ENCODE measurements around the gene FTCD.
A peak's percentile ranks its signal among the peaks of the same experiment; 100 is the strongest.
"Not testable (repeated sequence)": the region's sequence is repeated elsewhere in the genome, so short reads cannot be mapped to it uniquely, and the experiment has no call there.

Gene FTCD

DNA sequence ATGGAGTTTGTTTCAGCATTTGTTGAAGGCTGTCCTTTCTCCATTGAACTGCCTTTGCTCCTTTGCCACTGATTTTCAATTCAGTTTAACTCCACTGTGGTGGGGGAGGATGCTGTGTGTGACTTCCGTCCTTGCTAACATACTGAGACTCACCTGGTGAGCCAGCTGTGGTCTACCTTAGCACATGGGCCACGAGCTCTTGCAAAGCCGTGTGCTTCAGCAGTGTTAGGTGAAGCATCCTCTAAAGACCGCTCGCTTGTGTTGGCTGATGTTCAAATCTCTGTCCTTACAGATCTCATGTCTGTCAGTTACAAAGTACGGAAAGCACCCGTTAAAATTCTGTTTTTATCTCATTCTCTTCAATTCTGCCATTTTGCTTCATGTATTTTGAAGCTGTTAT lies 32.4 kb upstream of the FTCD start:
- no peak for DNase-seq

DNA sequence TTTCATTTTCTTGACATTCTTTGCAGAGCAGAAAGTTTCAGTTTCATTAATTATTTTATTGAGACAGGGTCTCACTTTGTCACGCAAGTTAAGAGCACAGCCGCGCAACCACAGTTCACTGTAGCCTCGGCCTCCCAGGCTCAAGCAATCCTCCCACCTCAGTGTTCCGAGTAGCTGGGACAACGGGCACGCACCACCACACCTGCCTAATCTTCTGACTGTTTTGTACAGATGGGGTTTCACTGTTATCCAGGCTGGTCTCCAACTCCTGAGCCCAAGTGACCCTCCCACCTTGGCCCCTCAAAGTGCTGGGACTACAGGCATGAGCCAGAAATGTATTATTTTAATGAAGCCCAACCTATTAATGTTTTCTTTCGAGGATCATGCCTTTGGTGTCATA lies 31.9 kb upstream of the FTCD start:
- no peak for DNase-seq

GRCh38 chr21:46185716-46186115 lies 30.3 kb upstream of the FTCD start:
- DNase-seq = no peak

DNA sequence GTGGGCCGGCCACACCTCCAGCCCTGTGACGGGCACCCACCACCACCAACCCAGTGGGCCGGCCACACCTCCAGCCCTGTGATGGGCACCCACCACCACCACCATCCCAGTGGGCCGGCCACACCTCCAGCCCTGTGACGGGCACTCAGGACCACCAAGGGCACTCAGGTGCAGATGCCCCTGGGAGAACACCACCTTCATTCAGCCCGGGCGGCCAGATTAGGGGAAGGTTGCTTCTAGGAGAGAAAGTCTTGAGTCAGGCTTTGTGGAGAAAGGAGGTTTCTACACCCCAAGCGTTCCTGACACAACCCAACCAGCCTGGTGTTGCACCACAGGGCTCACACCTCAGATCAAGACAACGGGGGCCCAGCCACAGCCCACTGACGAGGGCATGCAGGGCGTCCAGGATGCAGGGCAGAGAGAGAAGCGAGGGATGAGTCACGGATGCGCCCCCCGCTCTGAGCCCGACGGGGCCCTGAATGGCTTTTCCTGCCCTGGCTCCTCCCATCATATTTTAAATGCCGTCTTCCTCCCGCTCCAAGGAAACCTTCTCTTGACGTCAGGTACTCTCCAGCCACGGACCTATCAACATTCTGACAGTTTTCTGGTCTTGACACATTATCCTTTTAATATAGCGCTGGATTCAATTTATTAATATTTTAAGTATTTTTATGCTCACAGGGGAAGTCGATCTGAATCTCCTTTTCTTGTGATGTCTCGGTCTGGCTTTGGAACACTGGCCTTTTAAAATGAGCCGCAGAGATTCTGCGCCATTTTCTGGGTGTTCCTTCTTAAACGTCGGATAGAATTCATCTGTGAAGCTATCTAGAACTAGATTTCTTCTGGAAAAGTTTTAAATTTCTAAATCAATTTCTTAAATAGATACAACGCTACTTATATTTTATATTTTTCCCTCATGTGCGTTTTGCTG lies 29.5 kb upstream of the FTCD start:
- peak; percentile 55 for DNase-seq

DNA sequence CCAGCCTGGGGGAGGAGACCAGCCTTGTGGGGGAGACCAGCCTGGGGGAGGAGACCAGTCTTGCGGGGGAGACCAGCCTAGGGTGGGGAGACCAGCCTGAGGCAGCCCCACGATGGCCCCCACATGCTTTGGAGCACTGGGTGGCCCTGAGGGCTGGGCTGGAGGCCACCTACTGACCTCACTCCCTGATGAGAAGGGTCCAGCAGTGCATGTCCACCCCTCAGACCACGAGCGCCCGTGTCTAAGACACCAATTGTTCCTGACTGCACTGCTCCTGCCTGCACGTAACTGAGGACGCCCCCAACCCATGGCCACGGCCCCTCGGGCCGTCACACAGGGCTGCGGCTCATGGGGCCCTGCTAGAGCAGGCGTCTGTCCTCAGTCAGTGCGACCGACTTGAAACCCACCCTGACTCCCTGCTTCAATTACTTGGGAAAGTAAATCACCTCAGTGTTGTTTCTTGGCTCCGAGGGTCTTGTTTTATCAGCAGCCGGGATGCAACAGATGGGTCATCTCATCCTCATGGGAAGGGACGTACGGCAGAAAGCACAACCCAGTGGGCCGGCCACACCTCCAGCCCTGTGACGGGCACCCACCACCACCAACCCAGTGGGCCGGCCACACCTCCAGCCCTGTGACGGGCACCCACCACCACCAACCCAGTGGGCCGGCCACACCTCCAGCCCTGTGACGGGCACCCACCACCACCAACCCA lies 28.7 kb upstream of the FTCD start, which contains the start of gene SPATC1L:
Gene SPATC1L, minus strand, starts transcription at position 550 of the 715 bp plus-strand sequence. CDS start 1,643 bp downstream, outside the sequence.
- no peak for DNase-seq

DNA sequence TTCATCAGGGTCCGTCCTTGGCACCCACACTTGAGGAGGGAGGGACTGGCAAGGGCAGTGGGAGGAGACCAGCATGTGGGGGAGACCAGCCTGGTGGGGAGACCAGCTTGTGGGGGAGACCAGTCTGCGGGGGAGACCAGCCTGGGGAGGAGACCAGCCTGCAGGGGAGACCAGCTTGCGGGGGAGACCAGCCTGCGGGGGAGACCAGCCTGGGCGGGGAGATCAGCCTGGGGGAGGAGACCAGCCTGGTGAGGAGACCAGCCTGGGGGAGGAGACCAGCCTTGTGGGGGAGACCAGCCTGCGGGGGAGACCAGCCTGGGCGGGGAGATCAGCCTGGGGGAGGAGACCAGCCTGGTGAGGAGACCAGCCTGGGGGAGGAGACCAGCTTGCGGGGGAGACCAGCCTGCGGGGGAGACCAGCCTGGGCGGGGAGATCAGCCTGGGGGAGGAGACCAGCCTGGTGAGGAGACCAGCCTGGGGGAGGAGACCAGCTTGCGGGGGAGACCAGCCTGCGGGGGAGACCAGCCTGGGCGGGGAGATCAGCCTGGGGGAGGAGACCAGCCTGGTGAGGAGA lies 28.0 kb upstream of the FTCD start:
- DNase-seq = not testable (repeated sequence)

DNA sequence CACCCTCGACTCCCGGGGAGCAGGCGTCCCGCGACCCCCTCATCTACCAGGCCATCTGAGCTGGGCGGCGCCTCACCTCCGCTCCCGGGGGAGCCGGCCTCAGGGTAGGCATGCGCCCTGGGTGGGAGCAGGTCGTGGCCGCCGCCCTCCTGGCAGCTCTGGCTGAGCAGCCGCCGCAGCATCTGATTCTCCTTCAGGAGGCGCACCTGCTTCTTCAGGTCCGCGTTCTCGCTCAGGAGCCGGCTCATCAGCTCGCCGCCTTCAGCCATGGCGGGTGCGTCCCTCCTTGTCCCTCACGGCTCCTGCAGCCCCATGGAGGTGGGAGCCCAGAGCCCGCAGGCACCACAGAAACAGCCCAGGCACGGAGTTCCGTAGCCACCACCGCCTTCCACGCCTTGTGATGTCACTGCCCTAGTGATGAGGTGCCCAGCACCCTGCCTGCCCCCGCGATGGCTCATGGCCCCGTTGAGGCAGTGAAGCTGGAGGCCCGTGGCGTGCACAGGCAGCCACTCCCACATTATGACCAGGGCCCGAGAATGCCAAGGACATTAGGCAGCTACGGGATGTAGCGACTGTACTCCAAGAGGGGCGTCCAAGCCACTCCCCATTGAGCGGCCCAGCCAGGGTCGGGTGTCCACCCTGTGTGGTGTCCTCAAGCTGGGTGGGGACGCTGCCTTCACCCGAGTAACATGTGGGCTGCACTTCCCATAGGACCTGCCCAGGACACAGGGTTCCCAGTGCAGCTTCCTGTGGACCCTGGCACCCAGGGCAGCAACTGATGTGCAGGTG lies 27.4 kb upstream of the FTCD start:
- DNase-seq = no peak

GRCh38 chr21:46181953-46182547 lies 26.7 kb upstream of the FTCD start:
- DNase-seq = no peak

DNA sequence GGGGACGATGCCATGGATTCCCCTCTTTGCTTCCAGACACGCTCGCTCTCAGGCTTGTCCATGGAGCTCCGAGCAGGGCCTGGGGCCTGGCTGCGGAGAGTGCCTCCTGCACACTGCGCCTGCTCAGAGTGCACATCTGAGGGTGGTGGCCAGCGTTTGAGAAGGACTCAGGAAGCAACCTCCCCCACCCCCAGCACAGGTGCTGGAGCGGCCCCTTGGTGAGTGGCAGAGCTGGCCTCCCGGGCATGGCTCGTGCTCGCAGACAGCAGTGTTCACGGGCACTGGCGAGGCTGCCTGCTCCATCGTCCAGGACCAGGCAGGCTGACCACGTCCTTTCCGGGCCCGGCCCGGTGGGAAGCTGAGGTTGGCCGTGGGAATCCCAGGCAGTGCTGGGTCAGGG lies 26.1 kb upstream of the FTCD start:
- no peak for DNase-seq

- DNase-seq = no peak
Observed at GRCh38 chr21:46180778-46181391, 25.5 kb upstream of the FTCD start.

GRCh38 chr21:46180079-46180722 lies 24.8 kb upstream of the FTCD start:
- no peak for DNase-seq

GRCh38 chr21:46179708-46180078 lies 24.3 kb upstream of the FTCD start:
- no peak for DNase-seq

- no peak for DNase-seq
Observed at GRCh38 chr21:46178961-46179360, 23.6 kb upstream of the FTCD start.

DNA sequence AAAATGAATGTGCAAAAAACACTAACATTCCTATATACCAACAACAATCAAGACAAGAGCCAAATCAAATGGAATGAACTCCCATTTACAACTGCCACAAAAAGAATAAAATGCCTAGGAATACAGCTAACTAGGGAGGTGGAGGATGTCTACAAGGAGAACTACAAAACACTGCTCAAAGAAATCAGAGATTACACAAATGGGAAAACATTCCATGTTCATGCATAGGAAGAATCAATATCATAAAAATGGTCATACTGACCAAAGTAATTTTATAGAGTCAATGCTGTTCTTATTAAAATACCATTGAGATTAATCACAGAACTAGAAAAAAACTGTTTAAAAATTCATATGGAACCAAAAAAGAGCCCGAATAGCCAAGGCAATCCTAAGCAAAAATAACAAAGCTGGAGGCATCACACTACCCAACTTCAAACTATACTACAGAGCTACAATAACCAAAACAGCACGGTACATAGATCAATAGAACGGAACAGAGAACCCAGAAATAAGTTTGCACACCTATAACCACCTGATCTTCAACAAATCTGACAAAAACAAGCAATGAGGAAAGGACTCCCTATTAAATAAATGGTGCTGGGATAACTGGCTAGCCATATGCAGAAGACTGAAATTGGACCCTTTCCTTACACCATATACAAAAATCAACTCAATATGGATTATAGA lies 21.2 kb upstream of the FTCD start:
- DNase-seq = not testable (repeated sequence)

- DNase-seq = no peak
Observed at GRCh38 chr21:46173573-46173972, 18.2 kb upstream of the FTCD start.

GRCh38 chr21:46172863-46173528 lies 17.6 kb upstream of the FTCD start:
- DNase-seq = no peak

- no peak for DNase-seq
Observed at GRCh38 chr21:46171996-46172862, 16.9 kb upstream of the FTCD start.

- DNase-seq = no peak
Observed at GRCh38 chr21:46171585-46171984, 16.2 kb upstream of the FTCD start.

Data from NCI-H510A (cell line).